ENCODE data around the gene HNRNPL. TPM values are rescaled to one million over a fixed set of nuclear protein-coding genes. Genes with fewer than 3 reads are reported as not detected.

The HNRNPL gene
- total and polyA plus RNA-seq, 8 donors = 111 to 242 (median 153) TPM

DNA sequence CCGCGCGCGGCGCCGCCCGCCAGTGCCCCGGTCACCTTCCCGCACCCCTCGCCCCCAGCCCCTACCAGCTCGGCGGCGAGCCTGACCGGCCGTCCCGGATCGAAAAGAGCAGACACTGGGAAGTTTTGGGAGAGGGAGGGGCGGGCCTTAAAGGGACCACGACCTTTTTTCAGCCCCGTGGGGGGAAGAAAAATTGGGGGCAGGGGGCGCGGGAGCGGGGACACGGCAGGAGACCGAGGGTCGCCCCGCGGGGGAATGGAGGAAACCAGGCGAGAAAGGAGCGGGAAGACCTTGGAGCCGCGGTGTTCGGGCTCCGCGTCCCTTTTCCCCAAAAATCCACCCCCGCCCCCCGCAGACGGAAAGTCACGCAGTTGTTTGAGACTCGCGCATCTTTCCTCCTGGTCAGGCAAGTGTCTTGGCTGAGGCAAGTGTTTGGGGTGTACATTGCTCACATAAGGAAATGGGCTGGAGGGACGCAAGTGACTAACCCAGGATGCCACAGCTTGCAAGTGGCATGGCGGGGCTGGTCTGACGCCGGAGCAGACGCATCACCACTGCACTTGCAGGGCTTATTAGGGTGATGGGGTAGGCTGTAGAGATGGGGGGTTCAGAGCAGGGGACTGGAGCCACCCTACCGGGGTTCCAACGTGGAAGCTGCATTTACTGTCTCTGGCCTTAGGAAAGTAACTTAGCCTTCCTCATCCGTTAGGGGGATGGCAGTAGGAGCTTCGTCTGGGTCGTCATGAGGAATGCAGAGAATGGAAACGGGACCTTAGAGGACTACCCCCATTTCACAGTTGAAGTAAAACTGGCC, 2.7 kb upstream of the HNRNPL start:
- Histone ChIP-seq H3K36me3 (peaks cover 3 to 9% (median 4%) of the 10 kb centered on the region in 4 donors), H3K27me3 (no peaks in the 10 kb centered on the region), H3K9me3 (no peaks in the 10 kb centered on the region), H3K4me3 (peak overlapping the region; percentile 65 to 87 (median 76)), H3K27ac (peak overlapping the region; percentile 95 to 100 (median 100)), H3K4me1 (peaks cover 30 to 41% (median 36%) of the 10 kb centered on the region in 4 donors)
- 1 to 2% (median 1%) methylated on average over 39 to 52 of the region's 52 CpGs for WGBS, 5 donors
- intact Hi-C loops (cut with DNase I; ENCODE audit: low total_unique reads) = no loop called here
- TF ChIP-seq POLR2AphosphoS5 (IDR thresholded peaks at IDR 0.05) = peak in 2 of 3 donors; percentile 65 to 74
- TF ChIP-seq POLR2A (IDR thresholded peaks at IDR 0.05) = no peak
- TF ChIP-seq CTCF (IDR thresholded peaks at IDR 0.05) = no peak
- DNase-seq = peak; percentile 56 to 80

- Histone ChIP-seq H3K9me3 (no peaks in the 10 kb centered on the region), H3K36me3 (peaks cover 10 to 16% (median 11%) of the 10 kb centered on the region in 4 donors), H3K27me3 (no peaks in the 10 kb centered on the region), H3K4me3 (peak overlapping the region; percentile 65 to 87 (median 76)), H3K4me1 (peaks cover 37 to 42% (median 41%) of the 10 kb centered on the region in 4 donors), H3K27ac (peak overlapping the region; percentile 95 to 100 (median 100))
- DNase-seq = peak; percentile 96 to 98
- no peak for TF ChIP-seq CTCF (IDR thresholded peaks at IDR 0.05)
- TF ChIP-seq POLR2AphosphoS5 (IDR thresholded peaks at IDR 0.05) = peak; percentile 92 to 96 (median 93)
- TF ChIP-seq EP300 (IDR thresholded peaks at IDR 0.05) = no peak
- TF ChIP-seq POLR2A (IDR thresholded peaks at IDR 0.05) = peak in 1 of 4 donors; percentile 63
- WGBS, 5 donors = 0 to 2% (median 1%) methylated on average over 22 to 66 of the region's 67 CpGs
- intact Hi-C loops (cut with DNase I; ENCODE audit: low total_unique reads) = no loop called here
Observed at GRCh38 chr19:38851622-38852230, 1.9 kb upstream of the HNRNPL start.

GRCh38 chr19:38850976-38851621, 1.3 kb upstream of the HNRNPL start:
- Histone ChIP-seq H3K27ac (peak overlapping the region; percentile 95 to 100 (median 100)), H3K4me3 (peak overlapping the region; percentile 65 to 87 (median 76)), H3K27me3 (no peaks in the 10 kb centered on the region), H3K36me3 (peaks cover 16 to 23% (median 17%) of the 10 kb centered on the region in 4 donors), H3K9me3 (no peaks in the 10 kb centered on the region), H3K4me1 (peaks cover 38 to 48% (median 47%) of the 10 kb centered on the region in 4 donors)
- 0 to 2% (median 1%) methylated on average over 26 to 40 of the region's 40 CpGs for WGBS, 5 donors
- peak in 1 of 2 donors; percentile 73 for DNase-seq
- intact Hi-C loops (cut with DNase I; ENCODE audit: low total_unique reads) = no loop called here
- TF ChIP-seq CTCF (IDR thresholded peaks at IDR 0.05) (peak in 1 of 7 experiments; percentile 24), EP300 (IDR thresholded peaks at IDR 0.05) (no peak)

DNA sequence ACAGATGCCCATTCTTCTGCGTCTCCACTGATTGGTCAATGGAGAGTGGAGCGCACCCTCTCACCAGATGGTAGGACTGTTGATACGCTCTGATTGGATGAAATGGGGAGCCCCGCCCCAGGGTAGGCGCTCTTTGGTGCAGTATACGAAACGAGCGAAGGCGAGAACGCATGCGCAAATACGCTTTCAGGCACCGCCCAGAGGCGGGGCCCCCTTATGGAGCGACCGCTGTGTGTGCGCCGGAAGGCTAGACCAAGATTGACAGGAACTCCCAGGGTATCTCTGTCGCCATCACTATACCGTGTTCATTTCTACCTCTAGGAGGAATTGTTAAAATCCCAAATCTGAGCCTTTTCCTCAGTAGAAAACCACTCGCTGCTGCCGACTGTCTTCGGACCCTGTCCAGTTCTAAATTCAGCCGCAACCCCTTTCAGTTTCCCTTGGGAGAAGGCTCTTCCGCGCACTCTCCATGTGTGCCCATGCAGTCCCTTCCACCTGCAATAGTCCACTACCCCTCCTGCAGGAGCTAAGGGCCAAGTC, 720 bp upstream of the HNRNPL start:
- H3K4me3 ChIP-seq = peak overlapping the region; percentile 65 to 87 (median 76)
- peak in 2 of 4 donors; percentile 62 to 92 for TF ChIP-seq POLR2A (IDR thresholded peaks at IDR 0.05)
- TF ChIP-seq CTCF (IDR thresholded peaks at IDR 0.05) = peak in 2 of 7 experiments; percentile 22 to 47
- no peak for TF ChIP-seq EP300 (IDR thresholded peaks at IDR 0.05)
- peak; percentile 92 to 94 (median 92) for TF ChIP-seq POLR2AphosphoS5 (IDR thresholded peaks at IDR 0.05)
- no peaks in the 10 kb centered on the region for H3K27me3 ChIP-seq
- H3K9me3 ChIP-seq = no peaks in the 10 kb centered on the region
- peak in 1 of 2 donors; percentile 100 for DNase-seq
- H3K27ac ChIP-seq = peak overlapping the region; percentile 95 to 100 (median 100)
- intact Hi-C loops (cut with DNase I; ENCODE audit: low total_unique reads) = no loop called here
- whole genome bisulfite sequencing, 5 donors = 0 to 1% (median 0%) methylated on average over 16 to 26 of the region's 26 CpGs
- peaks cover 39 to 54% (median 53%) of the 10 kb centered on the region in 4 donors for H3K4me1 ChIP-seq
- H3K36me3 ChIP-seq = peaks cover 22 to 29% (median 23%) of the 10 kb centered on the region in 4 donors
